IPS-20b (cell line): Measurements from ENCODE around the gene CARS1.
A peak's percentile ranks its signal among the peaks of the same experiment; 100 is the strongest.

Source experiments
- H3K27ac ChIP-seq: one replicate; pipeline ENCODE4 v1.5.1; 2013; ENCODE audit warnings: low read length
- H3K27me3 ChIP-seq: 2 replicates; pipeline ENCODE4 v1.6.1; 2013; ENCODE audit warnings: mild to moderate bottlenecking, low read length, inconsistent platforms; ENCODE audit not compliant: insufficient read depth
- H3K36me3 ChIP-seq: 2 replicates; pipeline ENCODE4 v1.6.1; 2013; ENCODE audit warnings: low read depth, mild to moderate bottlenecking, inconsistent platforms, low read length, moderate library complexity; ENCODE audit not compliant: insufficient read depth
- H3K4me1 ChIP-seq: 2 replicates; pipeline ENCODE4 v1.6.1; 2013; ENCODE audit warnings: mild to moderate bottlenecking, control low read depth, inconsistent platforms, low read length, moderate library complexity; ENCODE audit not compliant: insufficient read depth
- H3K4me3 ChIP-seq: 2 replicates; pipeline ENCODE4 v1.5.1; 2013; ENCODE audit warnings: mild to moderate bottlenecking, low read length, inconsistent platforms
- H3K9ac ChIP-seq: 2 replicates; pipeline ENCODE4 v1.6.1; 2013; ENCODE audit warnings: low read depth, mild to moderate bottlenecking, inconsistent platforms, low read length, moderate library complexity
- H3K9me3 ChIP-seq: 2 replicates; pipeline ENCODE4 v1.6.1; 2013; ENCODE audit warnings: mild to moderate bottlenecking, low read depth, low read length, inconsistent platforms; ENCODE audit not compliant: insufficient read depth

Gene CARS1

GRCh38 chr11:3051196-3052108, 5.8 kb downstream of the CARS1 start:
- Histone ChIP-seq H3K36me3 (peaks cover 29% of the 10 kb centered on the region), H3K9ac (peak overlapping the region; percentile 21; the same call in 1 of the 2 replicates), H3K9me3 (no peaks in the 10 kb centered on the region), H3K27me3 (no peaks in the 10 kb centered on the region), H3K27ac (no peak overlapping the region), H3K4me1 (peaks cover 15% of the 10 kb centered on the region), H3K4me3 (no peak overlapping the region)

DNA sequence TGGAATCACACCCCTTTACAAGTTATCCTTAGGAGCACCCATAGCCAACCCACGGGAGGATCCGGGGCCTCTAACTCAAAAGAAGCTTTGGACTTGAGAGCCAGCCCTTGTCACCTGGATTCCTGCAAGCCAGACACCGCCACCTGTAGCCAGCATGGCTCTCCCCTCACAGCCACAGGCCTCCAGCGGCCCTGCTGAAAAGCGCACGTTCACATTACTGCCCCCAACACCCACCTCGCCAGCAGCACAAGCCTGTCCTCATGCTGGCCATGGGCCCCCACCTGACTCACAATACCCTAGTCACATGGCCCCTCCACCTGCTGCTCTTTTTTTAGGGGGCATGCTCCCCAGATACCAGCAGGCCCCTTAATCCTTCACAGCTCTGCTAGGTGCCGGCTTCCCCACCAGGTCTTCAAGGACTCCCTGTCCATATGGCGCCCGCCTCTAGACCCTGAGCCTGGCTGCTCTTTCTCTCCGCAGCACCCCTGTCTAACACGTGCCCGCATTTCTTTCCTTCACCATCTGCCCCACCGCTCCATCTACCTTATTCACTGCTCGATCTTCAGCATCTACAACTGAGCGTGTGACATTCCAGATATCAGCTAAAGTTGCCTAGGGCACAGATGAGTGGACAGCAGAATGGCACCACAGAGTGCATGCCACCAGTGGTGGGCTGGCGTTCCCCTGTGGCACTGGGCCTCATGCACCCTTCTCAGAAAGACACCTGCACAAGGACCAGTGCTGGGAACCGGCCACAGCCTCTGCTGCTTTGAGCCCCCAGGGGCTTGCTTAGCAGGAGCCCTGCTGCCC, 6.6 kb downstream of the CARS1 start:
- Histone ChIP-seq H3K9ac (peak overlapping the region; percentile 21; the same call in 1 of the 2 replicates), H3K4me1 (peaks cover 15% of the 10 kb centered on the region), H3K27ac (no peak overlapping the region), H3K4me3 (no peak overlapping the region), H3K9me3 (no peaks in the 10 kb centered on the region), H3K27me3 (no peaks in the 10 kb centered on the region), H3K36me3 (peaks cover 33% of the 10 kb centered on the region)

GRCh38 chr11:3049430-3050243, 7.6 kb downstream of the CARS1 start:
- Histone ChIP-seq H3K27me3 (no peaks in the 10 kb centered on the region), H3K9ac (no peak overlapping the region), H3K9me3 (no peaks in the 10 kb centered on the region), H3K4me3 (no peak overlapping the region), H3K4me1 (peaks cover 15% of the 10 kb centered on the region), H3K36me3 (peaks cover 36% of the 10 kb centered on the region), H3K27ac (no peak overlapping the region)

DNA sequence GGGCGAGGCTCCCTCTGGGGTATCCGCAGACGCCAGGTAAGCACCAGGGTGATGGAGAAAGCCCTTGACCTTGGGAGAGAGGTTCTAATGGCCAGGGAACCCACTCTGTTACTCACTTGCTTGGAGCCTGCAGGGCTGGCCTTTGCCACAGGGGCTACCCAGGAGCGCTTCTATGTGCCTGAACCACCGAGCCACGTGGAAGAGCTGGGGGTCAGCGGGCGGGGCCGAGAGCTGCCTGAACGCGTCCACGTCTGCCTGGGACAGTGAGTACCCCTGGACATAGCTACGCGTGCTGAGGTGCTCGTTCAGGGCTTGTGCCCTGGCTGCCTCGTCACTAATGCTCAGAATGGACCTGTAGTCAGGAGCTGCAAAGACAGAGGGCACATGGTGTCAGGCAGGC, 9.6 kb downstream of the CARS1 start:
- no peaks in the 10 kb centered on the region for H3K9me3 ChIP-seq
- no peaks in the 10 kb centered on the region for H3K27me3 ChIP-seq
- peaks cover 24% of the 10 kb centered on the region for H3K36me3 ChIP-seq
- H3K4me1 ChIP-seq: peaks cover 13% of the 10 kb centered on the region
- no peak overlapping the region for H3K4me3 ChIP-seq
- no peak overlapping the region for H3K9ac ChIP-seq
- no peak overlapping the region for H3K27ac ChIP-seq

GRCh38 chr11:3046641-3047040, 10.6 kb downstream of the CARS1 start:
- H3K9me3 ChIP-seq: no peaks in the 10 kb centered on the region
- H3K4me1 ChIP-seq: peaks cover 5% of the 10 kb centered on the region; the same call in 1 of the 2 replicates
- H3K4me3 ChIP-seq: no peak overlapping the region
- no peak overlapping the region for H3K9ac ChIP-seq
- H3K36me3 ChIP-seq: peaks cover 28% of the 10 kb centered on the region
- no peaks in the 10 kb centered on the region for H3K27me3 ChIP-seq
- H3K27ac ChIP-seq: no peak overlapping the region

DNA sequence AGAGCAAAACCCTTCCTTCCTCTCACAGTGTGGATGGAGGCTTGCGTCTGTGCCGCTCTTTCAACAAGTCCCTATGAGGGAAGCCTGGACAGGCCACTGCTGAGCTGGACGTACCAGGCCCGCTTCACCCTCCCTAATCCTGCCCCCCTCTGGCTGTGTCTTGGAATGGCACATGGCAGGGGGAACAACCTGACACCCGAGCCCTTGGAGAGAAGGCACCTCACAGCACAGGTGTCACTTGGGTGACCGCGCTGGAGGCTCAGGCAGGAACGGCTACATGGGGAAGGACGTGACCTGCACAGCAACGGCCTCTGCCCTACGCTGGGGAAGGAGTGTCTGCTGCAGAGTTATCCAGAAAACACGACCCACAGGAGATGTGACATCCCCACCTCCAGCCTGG, 11.0 kb downstream of the CARS1 start:
- H3K4me3 ChIP-seq: no peak overlapping the region
- H3K27ac ChIP-seq: no peak overlapping the region
- peaks cover under 1% of the 10 kb centered on the region; the same call in 1 of the 2 replicates for H3K4me1 ChIP-seq
- no peaks in the 10 kb centered on the region for H3K9me3 ChIP-seq
- H3K27me3 ChIP-seq: no peaks in the 10 kb centered on the region
- peaks cover 33% of the 10 kb centered on the region for H3K36me3 ChIP-seq
- no peak overlapping the region for H3K9ac ChIP-seq

DNA sequence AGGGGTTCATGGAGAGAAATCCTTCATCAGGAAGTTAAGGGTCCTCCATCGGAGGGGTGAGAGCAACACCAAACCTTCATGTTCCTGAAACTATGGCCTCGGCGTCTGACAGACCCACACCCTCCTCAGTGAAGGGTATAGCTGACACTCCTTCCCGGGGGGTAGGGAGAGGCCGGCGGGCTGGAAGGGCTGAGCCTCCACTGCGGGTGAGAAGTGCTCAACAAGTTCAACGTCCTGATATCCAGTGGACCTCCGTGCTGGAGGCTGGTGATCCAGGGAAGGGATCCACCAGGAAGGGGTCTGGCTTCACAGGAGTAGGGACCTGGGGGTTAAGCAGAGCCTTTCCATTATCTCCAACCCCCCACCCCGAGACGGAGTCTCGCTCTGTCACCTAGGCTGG, 12.3 kb downstream of the CARS1 start:
- H3K36me3 ChIP-seq: peaks cover 45% of the 10 kb centered on the region
- no peaks in the 10 kb centered on the region for H3K4me1 ChIP-seq
- H3K27ac ChIP-seq: no peak overlapping the region
- H3K27me3 ChIP-seq: no peaks in the 10 kb centered on the region
- no peak overlapping the region for H3K9ac ChIP-seq
- H3K4me3 ChIP-seq: no peak overlapping the region
- no peaks in the 10 kb centered on the region for H3K9me3 ChIP-seq

- no peaks in the 10 kb centered on the region for H3K4me1 ChIP-seq
- H3K9me3 ChIP-seq: no peaks in the 10 kb centered on the region
- no peak overlapping the region for H3K9ac ChIP-seq
Observed at GRCh38 chr11:3044004-3044403, 13.2 kb downstream of the CARS1 start.

DNA sequence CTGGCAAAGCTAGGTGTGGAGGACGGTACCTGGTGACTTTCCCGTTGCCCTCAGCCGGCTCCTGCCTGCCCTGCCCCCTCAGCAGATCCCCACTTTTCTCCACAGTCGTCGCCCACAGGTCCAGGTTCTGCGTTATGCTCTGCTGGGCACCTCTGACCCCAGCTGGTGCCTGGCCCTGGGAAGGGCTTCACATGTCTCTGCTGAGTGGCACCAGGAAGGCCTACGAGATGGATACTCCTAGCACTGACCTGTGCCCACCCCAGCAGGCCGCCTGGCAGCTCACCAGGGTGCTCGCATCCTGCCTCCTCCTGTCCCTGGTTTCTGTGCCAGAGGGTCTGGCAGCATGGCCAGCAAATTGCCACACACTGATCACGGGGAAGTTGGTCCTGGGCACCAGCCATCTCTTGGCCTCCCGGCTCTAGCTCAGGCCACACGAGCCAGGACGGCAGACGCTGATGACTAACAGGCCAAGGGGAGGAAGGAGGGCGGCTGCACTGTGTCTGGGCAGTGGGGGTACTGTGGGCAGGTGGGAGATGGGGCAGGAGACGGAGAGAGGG, 13.8 kb downstream of the CARS1 start:
- no peak overlapping the region for H3K9ac ChIP-seq
- H3K36me3 ChIP-seq: peaks cover 53% of the 10 kb centered on the region
- H3K4me3 ChIP-seq: no peak overlapping the region
- no peaks in the 10 kb centered on the region for H3K9me3 ChIP-seq
- H3K4me1 ChIP-seq: no peaks in the 10 kb centered on the region
- H3K27me3 ChIP-seq: no peaks in the 10 kb centered on the region
- H3K27ac ChIP-seq: no peak overlapping the region

More at GRCh38 chr11:3044004-3044403, 13.2 kb downstream of the CARS1 start:
- H3K27me3 ChIP-seq: no peaks in the 10 kb centered on the region
- no peak overlapping the region for H3K4me3 ChIP-seq
- H3K36me3 ChIP-seq: peaks cover 47% of the 10 kb centered on the region
- no peak overlapping the region for H3K27ac ChIP-seq

DNA sequence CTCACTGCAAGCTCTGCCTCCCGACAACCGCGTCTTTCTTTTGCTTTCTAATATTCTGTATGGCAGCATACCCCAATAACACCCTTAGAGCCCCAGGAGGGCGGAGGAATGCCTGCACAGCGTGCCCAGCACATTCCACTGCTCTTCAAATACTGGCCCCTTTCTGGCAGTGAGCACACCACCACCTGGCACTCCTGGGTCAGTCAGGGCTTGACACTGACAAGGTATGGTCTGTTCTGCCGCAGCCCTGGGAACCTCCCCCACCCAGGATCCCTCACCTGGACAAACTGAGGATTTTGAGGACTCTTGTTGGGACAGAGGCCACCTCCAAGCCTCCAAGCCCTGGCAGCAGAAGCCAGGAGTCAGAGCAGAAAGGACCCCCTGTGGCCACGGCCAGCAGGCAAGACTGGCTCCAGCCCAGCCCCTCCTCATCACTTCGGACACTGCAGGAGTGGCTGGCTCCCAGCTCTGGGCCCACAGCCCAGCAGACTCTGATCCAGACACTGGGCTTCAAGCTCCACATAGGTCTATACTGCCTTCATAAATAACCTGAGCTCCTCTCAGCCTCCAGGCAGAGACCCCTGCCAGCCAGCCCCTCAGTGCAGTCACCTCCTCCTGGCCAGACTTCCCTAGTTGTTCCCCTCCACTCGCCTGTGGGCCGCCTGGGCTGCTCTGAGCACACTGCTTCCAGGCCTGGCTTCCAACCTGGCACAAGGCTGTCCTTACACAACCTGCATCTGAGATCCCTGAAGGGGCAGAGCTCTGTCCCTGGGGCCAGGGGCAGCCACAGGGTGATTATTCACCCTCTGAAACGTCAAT, 14.5 kb downstream of the CARS1 start:
- Histone ChIP-seq H3K27me3 (no peaks in the 10 kb centered on the region), H3K4me3 (no peak overlapping the region), H3K9ac (no peak overlapping the region), H3K4me1 (no peaks in the 10 kb centered on the region), H3K9me3 (no peaks in the 10 kb centered on the region), H3K27ac (no peak overlapping the region), H3K36me3 (peaks cover 60% of the 10 kb centered on the region)
